Natural killer cell (primary cell): Measurements from ENCODE around the gene SMPD1. TPM values are rescaled to one million over a fixed set of nuclear protein-coding genes. Genes with fewer than 3 reads are reported as not detected.
A peak's percentile ranks its signal among the peaks of the same experiment; 100 is the strongest.

ENCODE experiments used
- ATAC-seq, 3 donors: fragments of 150-1000 bp in 2 of 3; fragments of 200-7000 bp in 1 of 3; cut with Tn5 transposase; 1 replicate in 1 of 3; 2 replicates in 2 of 3; pipeline ENCODE4 v1.10.0; 2021; ENCODE audit warnings: mild to moderate bottlenecking in 2 of 3, moderate library complexity in 2 of 3
- DNase-seq, 2 donors: peaks; one replicate each; pipeline versions ENCODE4 v3.0.0 to v3.0.0-alpha.2; 2013 to 2021; ENCODE audit warnings: mixed read lengths in 1 of 2
- H3K27ac ChIP-seq: one replicate; pipeline ENCODE4 v1.5.1; 2013; ENCODE audit warnings: mild to moderate bottlenecking, low read length
- H3K27me3 ChIP-seq: one replicate; pipeline ENCODE4 v1.6.1; 2013; ENCODE audit warnings: low read length; ENCODE audit not compliant: control insufficient read depth, insufficient read depth
- H3K36me3 ChIP-seq: one replicate; pipeline ENCODE4 v1.6.1; 2013; ENCODE audit warnings: low read length; ENCODE audit not compliant: control insufficient read depth, insufficient read depth
- H3K4me1 ChIP-seq: one replicate; pipeline ENCODE4 v1.6.1; 2013; ENCODE audit warnings: low read length; ENCODE audit not compliant: control insufficient read depth, insufficient read depth
- H3K4me3 ChIP-seq: one replicate; pipeline ENCODE4 v1.5.1; 2013; ENCODE audit warnings: low read length
- H3K9me3 ChIP-seq: one replicate; pipeline ENCODE4 v1.6.1; 2013; ENCODE audit warnings: low read length; ENCODE audit not compliant: control insufficient read depth, insufficient read depth
- H3K27ac Mint-ChIP-seq, 2 donors: one replicate each; pipeline ENCODE4 v1.8.0; 2022; ENCODE audit warnings: mild to moderate bottlenecking in 2 of 2, mixed read lengths in 2 of 2, moderate library complexity in 1 of 2
- H3K27me3 Mint-ChIP-seq, 2 donors: one replicate each; pipeline ENCODE4 v1.8.0; 2022; ENCODE audit warnings: low read depth in 2 of 2, mixed read lengths in 2 of 2
- H3K36me3 Mint-ChIP-seq: one replicate; pipeline ENCODE4 v1.8.0; 2022; ENCODE audit warnings: mixed read lengths
- H3K4me1 Mint-ChIP-seq, 2 donors: one replicate each; pipeline ENCODE4 v1.8.0; 2022; ENCODE audit warnings: mixed read lengths in 2 of 2
- H3K4me3 Mint-ChIP-seq: one replicate; pipeline ENCODE4 v1.8.0; 2022; ENCODE audit warnings: mild to moderate bottlenecking, moderate library complexity, mixed read lengths
- H3K9me3 Mint-ChIP-seq, 2 donors: one replicate each; pipeline ENCODE4 v1.8.0; 2022; ENCODE audit warnings: mixed read lengths in 2 of 2
- CTCF ChIP-seq: fragments of 200-600 bp; IDR thresholded peaks from one replicate; pipeline ENCODE4 v1.8.0; 2022; ENCODE audit warnings: antibody characterized with exemption
- WGBS: methylation state at CpG from one replicate; pipeline ENCODE4 v1.1.7; 2013; ENCODE audit warnings: missing lambda C conversion rate; ENCODE audit not compliant: insufficient coverage; 5-methylcytosine and 5-hydroxymethylcytosine counted together
- intact Hi-C: fragments of 100-400 bp; cut with micrococcal nuclease; formaldehyde crosslinking; loops from one replicate; pipeline ENCODE4 v1.14.2; 2022
- total RNA-seq, 4 donors: library from RNA; stranded (reverse); fragments of 120-200 nt in 1 of 4; gene quantifications; one replicate each; pipeline versions ENCODE4 v1.2.3 to v1.2.4, GENCODE V29; 2013 to 2022

The SMPD1 gene
- total RNA-seq, 3 donors from 2014 or later (not counting 1 experiment from before 2014, with no cell fraction given) = 52.7 to 63.3 (median 56.1) TPM

- intact Hi-C loops = no loop called here
- no peak overlapping the region for H3K27ac Mint-ChIP-seq
- DNase-seq (peak in 1 of 2 donors; percentile 24), ATAC-seq (no peak)
- H3K9me3 Mint-ChIP-seq = no peaks in the 10 kb centered on the region
- Histone ChIP-seq H3K36me3 (peaks cover 13% of the 10 kb centered on the region), H3K27me3 (no peaks in the 10 kb centered on the region), H3K4me1 (peaks cover 46% of the 10 kb centered on the region), H3K27ac (no peak overlapping the region), H3K9me3 (no peaks in the 10 kb centered on the region), H3K4me3 (no peak overlapping the region)
- H3K4me3 Mint-ChIP-seq = no peak overlapping the region
- no peak for TF ChIP-seq CTCF
- WGBS = 97% methylated on average over 13 of the region's 13 CpGs
- no peaks in the 10 kb centered on the region for H3K27me3 Mint-ChIP-seq
- H3K36me3 Mint-ChIP-seq = no peaks in the 10 kb centered on the region
- H3K4me1 Mint-ChIP-seq = peaks cover 44 to 65% of the 10 kb centered on the region in 2 donors
Observed at GRCh38 chr11:6405052-6405667, 14.9 kb downstream of the SMPD1 start.

GRCh38 chr11:6405846-6406245, 15.6 kb downstream of the SMPD1 start:
- H3K27ac ChIP-seq = no peak overlapping the region
- peaks cover 46% of the 10 kb centered on the region for H3K4me1 ChIP-seq
- no peak overlapping the region for H3K4me3 ChIP-seq
- H3K4me1 Mint-ChIP-seq = peaks cover 44 to 62% of the 10 kb centered on the region in 2 donors
- peak in 1 of 2 donors; percentile 4 for DNase-seq
- no peaks in the 10 kb centered on the region for H3K27me3 Mint-ChIP-seq
- H3K4me3 Mint-ChIP-seq = no peak overlapping the region
- intact Hi-C loops = no loop called here
- H3K9me3 ChIP-seq = no peaks in the 10 kb centered on the region
- H3K36me3 Mint-ChIP-seq = no peaks in the 10 kb centered on the region
- no peaks in the 10 kb centered on the region for H3K9me3 Mint-ChIP-seq
- peak overlapping the region; percentile 2 to 18 for H3K27ac Mint-ChIP-seq
- ATAC-seq = no peak
- 97% methylated on average over 6 of the region's 6 CpGs for WGBS
- H3K27me3 ChIP-seq = no peaks in the 10 kb centered on the region
- H3K36me3 ChIP-seq = peaks cover 13% of the 10 kb centered on the region
- TF ChIP-seq CTCF = no peak

GRCh38 chr11:6406370-6406769, 16.1 kb downstream of the SMPD1 start:
- no peaks in the 10 kb centered on the region for H3K36me3 Mint-ChIP-seq
- intact Hi-C loops = no loop called here
- peaks cover 12% of the 10 kb centered on the region for H3K36me3 ChIP-seq
- peaks cover 40% of the 10 kb centered on the region for H3K4me1 ChIP-seq
- no peaks in the 10 kb centered on the region for H3K27me3 Mint-ChIP-seq
- peak overlapping the region; percentile 2 to 18 for H3K27ac Mint-ChIP-seq
- no peak overlapping the region for H3K4me3 Mint-ChIP-seq
- DNase-seq = peak in 1 of 2 donors; percentile 1
- no peaks in the 10 kb centered on the region for H3K9me3 Mint-ChIP-seq
- 83% methylated on average over 2 of the region's 2 CpGs for WGBS
- TF ChIP-seq CTCF = no peak
- H3K4me1 Mint-ChIP-seq = peaks cover 44 to 57% of the 10 kb centered on the region in 2 donors
- no peaks in the 10 kb centered on the region for H3K9me3 ChIP-seq
- no peak for ATAC-seq
- H3K4me3 ChIP-seq = no peak overlapping the region
- H3K27ac ChIP-seq = no peak overlapping the region
- no peaks in the 10 kb centered on the region for H3K27me3 ChIP-seq
